ENCODE measurements around the gene SORBS1. TPM values are rescaled to one million over a fixed set of nuclear protein-coding genes. Genes with fewer than 3 reads are reported as not detected.
A peak's percentile ranks its signal among the peaks of the same experiment; 100 is the strongest.

Gene SORBS1
- total RNA-seq, 1 experiment from 2014 or later: 4.1 TPM

- H3K4me3 ChIP-seq (ENCODE audit: low read length): no peak overlapping the region
- TF ChIP-seq CTCF (conservative IDR thresholded peaks at IDR 0.05; ENCODE audit: low read depth, low read length) (no peak), EZH2phosphoT487 (IDR thresholded peaks at IDR 0.05; ENCODE audit: borderline replicate concordance, low read length) (no peak), EZH2 (IDR thresholded peaks at IDR 0.05; ENCODE audit: low read length, unreplicated experiment) (no peak)
- ATAC-seq (no peak), DNase-seq (no peak)
- no peaks in the 10 kb centered on the region for H3K79me2 ChIP-seq (ENCODE audit: low read length)
- intact Hi-C loops (cut with micrococcal nuclease): no loop called here
- no TSS peak for BruUV-seq (replicated peaks)
- no peak overlapping the region for H2AFZ ChIP-seq (ENCODE audit: low read length)
- no peaks in the 10 kb centered on the region for H3K9me3 ChIP-seq (ENCODE audit: low read length)
- H3K4me2 ChIP-seq (ENCODE audit: low read length): no peak overlapping the region
- no peaks in the 10 kb centered on the region for H3K27me3 ChIP-seq (ENCODE audit: low read length)
- peaks cover 58% of the 10 kb centered on the region for H3K4me1 ChIP-seq (ENCODE audit: insufficient read depth, low read length)
- CTCF ChIA-PET: no interaction called here
- H4K20me1 ChIP-seq (ENCODE audit: low read length): no peaks in the 10 kb centered on the region
- no peaks in the 10 kb centered on the region for H3F3A ChIP-seq (ENCODE audit: low read length, unreplicated experiment)
- H3K9ac ChIP-seq (ENCODE audit: low read length): no peak overlapping the region
- H3K9me2 ChIP-seq (replicated peaks; ENCODE audit: low read length): no peaks in the 10 kb centered on the region
- H3K36me3 ChIP-seq (ENCODE audit: low read depth, low read length): no peaks in the 10 kb centered on the region
- POLR2A ChIA-PET (ENCODE audit: unreplicated experiment): no interaction called here
- peak overlapping the region; percentile 95 for H3K27ac ChIP-seq (ENCODE audit: low read length)
These were observed 228.4 kb downstream of the SORBS1 start for GRCh38 chr10:95332666-95333249.

DNA sequence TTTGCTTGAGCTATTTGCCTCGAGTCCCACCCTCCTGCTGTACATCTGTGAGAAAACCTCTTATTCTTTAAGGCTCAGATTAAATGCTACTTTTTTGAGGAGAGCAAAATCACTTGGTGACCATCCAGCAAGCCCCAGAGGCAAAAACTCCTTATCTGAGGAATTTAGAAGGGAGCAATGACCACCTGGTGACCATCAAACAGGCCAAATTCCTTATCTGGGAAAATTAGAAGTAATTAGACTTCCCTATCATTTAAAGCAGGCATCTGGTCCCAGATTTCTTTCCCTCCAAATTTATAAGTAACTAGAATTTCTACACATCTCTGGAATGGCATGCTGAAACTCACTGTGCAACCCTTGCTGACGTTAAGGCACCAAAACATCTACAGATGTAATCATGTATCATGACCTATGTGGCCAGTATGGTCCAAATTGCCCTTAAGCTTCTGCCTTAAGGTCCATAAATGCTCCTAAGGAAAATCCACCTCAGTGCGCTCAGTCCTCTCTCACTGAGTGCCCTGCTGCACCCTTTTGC is 229.5 kb downstream of the SORBS1 start:
- no peak overlapping the region for H2AFZ ChIP-seq (ENCODE audit: low read length)
- no peaks in the 10 kb centered on the region for H3F3A ChIP-seq (ENCODE audit: low read length, unreplicated experiment)
- peaks cover 58% of the 10 kb centered on the region for H3K4me1 ChIP-seq (ENCODE audit: insufficient read depth, low read length)
- H3K79me2 ChIP-seq (ENCODE audit: low read length): no peaks in the 10 kb centered on the region
- no peak overlapping the region for H3K4me3 ChIP-seq (ENCODE audit: low read length)
- intact Hi-C loops (cut with micrococcal nuclease): no loop called here
- POLR2A ChIA-PET (ENCODE audit: unreplicated experiment): no interaction called here
- H3K27me3 ChIP-seq (ENCODE audit: low read length): no peaks in the 10 kb centered on the region
- H3K36me3 ChIP-seq (ENCODE audit: low read depth, low read length): no peaks in the 10 kb centered on the region
- ATAC-seq (no peak), DNase-seq (no peak)
- H3K9me2 ChIP-seq (replicated peaks; ENCODE audit: low read length): no peaks in the 10 kb centered on the region
- CTCF ChIA-PET: no interaction called here
- no peak overlapping the region for H3K4me2 ChIP-seq (ENCODE audit: low read length)
- no peak overlapping the region for H3K27ac ChIP-seq (ENCODE audit: low read length)
- H3K9me3 ChIP-seq (ENCODE audit: low read length): no peaks in the 10 kb centered on the region
- no peaks in the 10 kb centered on the region for H4K20me1 ChIP-seq (ENCODE audit: low read length)
- no TSS peak for BruUV-seq (replicated peaks)
- no peak for TF ChIP-seq EZH2phosphoT487 (IDR thresholded peaks at IDR 0.05; ENCODE audit: borderline replicate concordance, low read length)
- TF ChIP-seq CTCF (conservative IDR thresholded peaks at IDR 0.05; ENCODE audit: low read depth, low read length): no peak
- no peak for TF ChIP-seq EZH2 (IDR thresholded peaks at IDR 0.05; ENCODE audit: low read length, unreplicated experiment)
- H3K9ac ChIP-seq (ENCODE audit: low read length): no peak overlapping the region

DNA sequence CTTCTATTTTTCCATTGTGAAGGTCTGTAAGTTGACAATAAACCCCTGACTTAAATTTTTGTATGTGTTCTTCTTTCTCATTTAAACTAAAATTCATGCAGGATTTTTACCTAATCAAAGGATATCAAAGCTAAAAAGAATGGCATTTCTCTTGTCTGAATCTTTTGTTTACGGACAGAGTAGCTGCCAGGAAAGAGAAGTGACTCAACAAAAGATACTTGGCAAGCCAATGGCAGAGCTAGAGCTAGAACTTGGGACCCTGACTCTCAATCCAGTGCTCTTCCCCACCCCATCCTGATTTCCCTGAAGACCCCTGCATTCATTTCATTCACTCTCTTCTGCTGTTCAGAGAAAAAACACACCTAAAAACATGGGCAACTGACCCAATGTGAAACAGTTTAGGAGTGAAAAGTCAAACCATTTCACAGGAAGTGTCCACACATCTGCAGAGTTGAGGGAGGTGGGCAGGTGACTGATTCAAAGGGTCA is 230.2 kb downstream of the SORBS1 start:
- TF ChIP-seq EZH2 (IDR thresholded peaks at IDR 0.05; ENCODE audit: low read length, unreplicated experiment) (no peak), EZH2phosphoT487 (IDR thresholded peaks at IDR 0.05; ENCODE audit: borderline replicate concordance, low read length) (no peak), CTCF (conservative IDR thresholded peaks at IDR 0.05; ENCODE audit: low read depth, low read length) (no peak)
- Histone ChIP-seq H3K36me3 (ENCODE audit: low read depth, low read length) (no peaks in the 10 kb centered on the region), H3K9ac (ENCODE audit: low read length) (peak overlapping the region; percentile 43; the same call in 1 of the 2 replicates), H3K27ac (ENCODE audit: low read length) (peak overlapping the region; percentile 84), H4K20me1 (ENCODE audit: low read length) (no peaks in the 10 kb centered on the region), H2AFZ (ENCODE audit: low read length) (no peak overlapping the region), H3K4me1 (ENCODE audit: insufficient read depth, low read length) (peaks cover 58% of the 10 kb centered on the region), H3F3A (ENCODE audit: low read length, unreplicated experiment) (no peaks in the 10 kb centered on the region), H3K4me2 (ENCODE audit: low read length) (peak overlapping the region; percentile 27; the same call in 1 of the 2 replicates), H3K79me2 (ENCODE audit: low read length) (no peaks in the 10 kb centered on the region), H3K27me3 (ENCODE audit: low read length) (no peaks in the 10 kb centered on the region), H3K4me3 (ENCODE audit: low read length) (no peak overlapping the region), H3K9me3 (ENCODE audit: low read length) (no peaks in the 10 kb centered on the region), H3K9me2 (replicated peaks; ENCODE audit: low read length) (no peaks in the 10 kb centered on the region)
- POLR2A ChIA-PET (ENCODE audit: unreplicated experiment): no interaction called here
- CTCF ChIA-PET: no interaction called here
- BruUV-seq (replicated peaks): no TSS peak
- DNase-seq (peak; percentile 44), ATAC-seq (no peak)
- intact Hi-C loops (cut with micrococcal nuclease): no loop called here
